ENCODE measurements around the gene TMEM50A. TPM values are rescaled to one million over a fixed set of nuclear protein-coding genes. Genes with fewer than 3 reads are reported as not detected.
"Not testable (repeated sequence)": the region's sequence is repeated elsewhere in the genome, so short reads cannot be mapped to it uniquely, and the experiment has no call there.

TMEM50A gene
- total RNA-seq, 1 donor from 2014 or later = 152 TPM

GRCh38 chr1:25336922-25337354, 1.2 kb upstream of the TMEM50A start:
- DNase-seq (ENCODE audit: low read depth, low spot score) = not testable (repeated sequence)

- not testable (repeated sequence) for DNase-seq (ENCODE audit: low read depth, low spot score)
These were observed 499 bp upstream of the TMEM50A start for GRCh38 chr1:25337483-25338187.

GRCh38 chr1:25338986-25339385, 852 bp downstream of the TMEM50A start:
- DNase-seq (ENCODE audit: low read depth, low spot score) = no peak

GRCh38 chr1:25341746-25342145, 3.6 kb downstream of the TMEM50A start:
- DNase-seq (ENCODE audit: low read depth, low spot score) = no peak

- DNase-seq (ENCODE audit: low read depth, low spot score) = no peak
These were observed 4.7 kb downstream of the TMEM50A start for GRCh38 chr1:25342846-25343245.

GRCh38 chr1:25343872-25344271, 5.7 kb downstream of the TMEM50A start:
- no peak for DNase-seq (ENCODE audit: low read depth, low spot score)

- no peak for DNase-seq (ENCODE audit: low read depth, low spot score)
These were observed 9.4 kb downstream of the TMEM50A start for GRCh38 chr1:25347556-25347955.

GRCh38 chr1:25349606-25350005, 11.5 kb downstream of the TMEM50A start:
- no peak for DNase-seq (ENCODE audit: low read depth, low spot score)

- DNase-seq (ENCODE audit: low read depth, low spot score) = no peak
These were observed 17.8 kb downstream of the TMEM50A start for GRCh38 chr1:25355841-25356395.

- no peak for DNase-seq (ENCODE audit: low read depth, low spot score)
These were observed 18.3 kb downstream of the TMEM50A start for GRCh38 chr1:25356441-25356840.

- DNase-seq (ENCODE audit: low read depth, low spot score) = no peak
These were observed 18.7 kb downstream of the TMEM50A start for GRCh38 chr1:25356848-25357247.

- peak; percentile 17 for DNase-seq (ENCODE audit: low read depth, low spot score)
These were observed 22.8 kb downstream of the TMEM50A start for GRCh38 chr1:25360596-25361581.

- no peak for DNase-seq (ENCODE audit: low read depth, low spot score)
These were observed 23.8 kb downstream of the TMEM50A start for GRCh38 chr1:25361901-25362300.

GRCh38 chr1:25362634-25363559, 24.8 kb downstream of the TMEM50A start:
- not testable (repeated sequence) for DNase-seq (ENCODE audit: low read depth, low spot score)

GRCh38 chr1:25369241-25369640, 31.1 kb downstream of the TMEM50A start:
- DNase-seq (ENCODE audit: low read depth, low spot score) = no peak

- DNase-seq (ENCODE audit: low read depth, low spot score) = not testable (repeated sequence)
These were observed 31.6 kb downstream of the TMEM50A start for GRCh38 chr1:25369691-25370271.

GRCh38 chr1:25371757-25372156, 33.6 kb downstream of the TMEM50A start:
- not testable (repeated sequence) for DNase-seq (ENCODE audit: low read depth, low spot score)

GRCh38 chr1:25378367-25378766, 40.2 kb downstream of the TMEM50A start:
- DNase-seq (ENCODE audit: low read depth, low spot score) = not testable (repeated sequence)

GRCh38 chr1:25382543-25382942, 44.4 kb downstream of the TMEM50A start:
- DNase-seq (ENCODE audit: low read depth, low spot score) = not testable (repeated sequence)

- DNase-seq (ENCODE audit: low read depth, low spot score) = not testable (repeated sequence)
These were observed 45.0 kb downstream of the TMEM50A start for GRCh38 chr1:25383090-25383489.

Data from pulmonary artery endothelial cell (primary cell).